Brain microvascular endothelial cell (primary cell): ENCODE measurements around the gene SLC43A2.
"Not testable (repeated sequence)": the region's sequence is repeated elsewhere in the genome, so short reads cannot be mapped to it uniquely, and the experiment has no call there.

Source experiments
- DNase-seq: peaks from one replicate; pipeline ENCODE4 v3.0.0-alpha.2; 2020
- H3K27ac ChIP-seq: fragments of 250-450 bp; sonication (Bioruptor Pico); 2 replicates; pipeline ENCODE4 v1.5.1; 2020; ENCODE audit warnings: mild to moderate bottlenecking, moderate library complexity
- H3K27me3 ChIP-seq: fragments of 250-450 bp; sonication (Bioruptor Pico); replicated peaks from 2 replicates; pipeline ENCODE4 v1.5.1; 2020; ENCODE audit warnings: mild to moderate bottlenecking
- H3K36me3 ChIP-seq: fragments of 250-450 bp; sonication (Bioruptor Pico); replicated peaks from 2 replicates; pipeline ENCODE4 v1.5.1; 2020; ENCODE audit warnings: mild to moderate bottlenecking
- H3K4me3 ChIP-seq: 2 replicates; pipeline ENCODE4 v1.5.1; 2011; ENCODE audit warnings: low read depth, mild to moderate bottlenecking, control low read depth, low read length, moderate library complexity
- in situ Hi-C: cut with HindIII; loops from 2 replicates; pipeline ENCODE4 v1.10.0; 2017; ENCODE audit warnings: low sequenced_read_pairs, low pct_ligation_motif_present
- TF ChIP-seq, protein P1 (sequence below): IDR thresholded peaks from 2 replicates; pipeline ENCODE4 v1.5.1; 2011; ENCODE audit warnings: low read depth, mild to moderate bottlenecking, moderate library complexity, low read length, control low read depth, inconsistent platforms; ENCODE audit errors: missing control alignments

SLC43A2 gene

DNA sequence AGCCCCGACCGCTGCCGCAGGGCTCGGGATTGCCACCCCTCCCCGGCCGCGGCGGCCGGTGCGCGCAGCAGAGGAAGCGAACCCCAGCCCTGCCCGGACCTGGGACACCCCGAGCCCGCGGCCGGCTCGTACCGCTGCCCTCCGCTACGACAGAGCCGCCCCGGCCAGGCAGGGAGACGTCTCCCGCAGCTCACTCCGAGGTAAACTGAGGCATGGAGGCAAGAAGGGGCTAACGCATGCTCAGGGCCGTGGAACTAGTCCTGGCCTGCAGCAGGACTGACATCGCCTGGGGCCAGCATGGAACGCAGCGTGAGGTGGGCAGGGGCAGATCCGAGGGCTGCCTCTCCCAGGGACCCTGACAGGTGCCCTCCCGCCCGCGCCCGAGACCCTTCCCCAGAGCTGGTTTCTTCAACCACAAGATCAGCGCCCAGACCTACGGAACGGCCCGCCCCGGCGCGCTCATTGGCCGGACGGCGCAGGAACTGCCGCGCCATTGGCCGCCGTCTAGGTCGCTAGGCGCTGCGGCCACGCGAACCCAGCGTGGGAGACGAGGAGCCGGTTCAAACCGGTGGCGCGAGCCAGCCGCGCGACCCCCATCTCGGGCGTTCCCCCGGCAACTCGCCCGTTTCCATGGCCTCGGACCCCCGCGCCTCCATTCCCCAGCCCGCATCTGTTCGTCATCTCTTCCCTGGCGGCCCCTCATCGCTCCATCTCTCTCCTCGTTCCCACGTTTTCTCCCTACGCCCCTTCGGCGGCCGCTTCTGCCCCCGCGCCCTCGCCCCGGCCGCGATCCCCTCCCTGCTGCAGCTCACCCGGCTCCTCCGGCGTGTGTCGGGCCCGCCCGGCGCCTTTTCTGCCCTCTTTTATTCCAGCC, at the start of gene SLC43A2:
Gene SLC43A2, minus strand, starts transcription at position 853 of the 874 bp plus-strand sequence. CDS start 960 bp downstream, outside the sequence.
- Histone ChIP-seq H3K4me3 (peak within 1 kb of the TSS; percentile 73), H3K27me3 (no peaks in the 10 kb centered on the region), H3K27ac (peak within 1 kb of the TSS; percentile 72), H3K36me3 (no peaks in the 10 kb centered on the region)
- TF ChIP-seq, protein P1, sequence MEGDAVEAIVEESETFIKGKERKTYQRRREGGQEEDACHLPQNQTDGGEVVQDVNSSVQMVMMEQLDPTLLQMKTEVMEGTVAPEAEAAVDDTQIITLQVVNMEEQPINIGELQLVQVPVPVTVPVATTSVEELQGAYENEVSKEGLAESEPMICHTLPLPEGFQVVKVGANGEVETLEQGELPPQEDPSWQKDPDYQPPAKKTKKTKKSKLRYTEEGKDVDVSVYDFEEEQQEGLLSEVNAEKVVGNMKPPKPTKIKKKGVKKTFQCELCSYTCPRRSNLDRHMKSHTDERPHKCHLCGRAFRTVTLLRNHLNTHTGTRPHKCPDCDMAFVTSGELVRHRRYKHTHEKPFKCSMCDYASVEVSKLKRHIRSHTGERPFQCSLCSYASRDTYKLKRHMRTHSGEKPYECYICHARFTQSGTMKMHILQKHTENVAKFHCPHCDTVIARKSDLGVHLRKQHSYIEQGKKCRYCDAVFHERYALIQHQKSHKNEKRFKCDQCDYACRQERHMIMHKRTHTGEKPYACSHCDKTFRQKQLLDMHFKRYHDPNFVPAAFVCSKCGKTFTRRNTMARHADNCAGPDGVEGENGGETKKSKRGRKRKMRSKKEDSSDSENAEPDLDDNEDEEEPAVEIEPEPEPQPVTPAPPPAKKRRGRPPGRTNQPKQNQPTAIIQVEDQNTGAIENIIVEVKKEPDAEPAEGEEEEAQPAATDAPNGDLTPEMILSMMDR, result no peak
- in situ Hi-C loops, result no loop called here
- peak; percentile 56 for DNase-seq

DNA sequence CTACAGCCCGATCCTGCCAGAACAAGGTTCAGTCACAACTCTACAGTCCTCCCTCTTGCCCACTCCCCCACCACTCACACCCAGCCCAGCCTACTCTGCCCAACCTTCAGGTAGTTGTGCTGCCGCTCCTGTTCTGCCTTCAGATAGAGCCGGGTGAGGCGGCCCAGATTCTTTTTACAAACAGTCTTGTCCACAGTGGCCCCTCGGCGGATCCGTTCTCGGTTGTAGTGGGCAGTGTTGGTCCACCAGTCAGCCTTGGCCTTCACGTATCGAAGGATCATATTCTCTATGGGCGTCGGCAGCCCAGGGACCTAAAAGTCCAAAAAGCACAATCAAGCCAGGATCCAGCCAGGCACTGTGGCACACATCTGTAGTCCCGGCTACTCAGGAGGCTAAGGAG, 47.8 kb upstream of the SLC43A2 start:
- H3K36me3 ChIP-seq, result peaks cover 94% of the 10 kb centered on the region

GRCh38 chr17:1673041-1673785, 44.6 kb upstream of the SLC43A2 start:
- in situ Hi-C loops, result no loop called here
- no peak overlapping the region for H3K4me3 ChIP-seq
- H3K27me3 ChIP-seq, result no peaks in the 10 kb centered on the region
- TF ChIP-seq, protein P1, result no peak
- no peak for DNase-seq
- H3K27ac ChIP-seq, result no peak overlapping the region
- peaks cover 89% of the 10 kb centered on the region for H3K36me3 ChIP-seq

More for the DNA sequence above, 47.8 kb upstream of the SLC43A2 start:
- TF ChIP-seq, protein P1, result no peak
- Histone ChIP-seq H3K4me3 (no peak overlapping the region), H3K27ac (no peak overlapping the region), H3K27me3 (no peaks in the 10 kb centered on the region)
- in situ Hi-C loops, result no loop called here
- no peak for DNase-seq

GRCh38 chr17:1663934-1664333, 35.3 kb upstream of the SLC43A2 start:
- peaks cover 59% of the 10 kb centered on the region for H3K36me3 ChIP-seq

DNA sequence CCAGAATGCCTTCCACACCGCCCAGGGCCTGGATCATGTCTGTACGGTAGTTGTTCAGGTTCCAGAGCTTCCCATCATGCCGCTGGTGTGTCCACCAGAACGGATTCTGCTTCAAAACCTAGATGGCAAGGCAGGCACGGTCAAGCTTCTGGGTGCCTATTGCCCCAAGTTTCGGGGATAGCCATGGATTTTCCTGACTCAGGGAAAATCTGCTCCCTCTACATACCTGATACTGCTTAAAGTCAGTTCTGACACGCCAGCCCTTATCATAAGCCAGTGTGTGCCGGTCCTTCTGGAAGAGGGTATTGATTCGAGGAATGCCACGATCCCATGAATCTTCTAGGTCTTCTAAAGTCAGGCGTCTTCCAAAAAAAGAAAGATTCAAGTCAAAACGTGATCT, 32.4 kb upstream of the SLC43A2 start:
- no peak overlapping the region for H3K27ac ChIP-seq
- DNase-seq, result no peak
- H3K36me3 ChIP-seq, result peaks cover 68% of the 10 kb centered on the region
- in situ Hi-C loops, result no loop called here
- TF ChIP-seq, protein P1, result no peak
- H3K4me3 ChIP-seq, result no peak overlapping the region
- H3K27me3 ChIP-seq, result no peaks in the 10 kb centered on the region

More at GRCh38 chr17:1663934-1664333, 35.3 kb upstream of the SLC43A2 start:
- in situ Hi-C loops, H3K27me3 ChIP-seq, DNase-seq, H3K27ac ChIP-seq, H3K4me3 ChIP-seq: not testable (repeated sequence)

- H3K36me3 ChIP-seq, result peaks cover 84% of the 10 kb centered on the region
- in situ Hi-C loops, result no loop called here
- DNase-seq, result no peak
- no peak overlapping the region for H3K4me3 ChIP-seq
- TF ChIP-seq, protein P1, result no peak
- H3K27me3 ChIP-seq, result no peaks in the 10 kb centered on the region
- no peak overlapping the region for H3K27ac ChIP-seq
These were observed 29.5 kb upstream of the SLC43A2 start for GRCh38 chr17:1658100-1658499.
